HTERT RPE-1 (cell line): ENCODE data around the gene CSH2.
"Not testable (repeated sequence)": the region's sequence is repeated elsewhere in the genome, so short reads cannot be mapped to it uniquely, and the experiment has no call there.

ENCODE experiments used
- in situ Hi-C: fragments of 300-500 bp; cut with MboI; formaldehyde crosslinking; loops from 4 replicates; pipeline ENCODE4 v1.14.3; 2020; ENCODE audit warnings: low sequenced_read_pairs

Gene CSH2

GRCh38 chr17:63896524-63897354 is 23.3 kb upstream of the CSH2 start, which contains the start of gene CSH1:
Gene CSH1, minus strand, starts transcription at chr17:63896574. Its CDS starts 63 bp downstream, at chr17:63896511.
- in situ Hi-C loops = not testable (repeated sequence)

GRCh38 chr17:63894821-63895220 is 21.3 kb upstream of the CSH2 start:
- in situ Hi-C loops = not testable (repeated sequence)

GRCh38 chr17:63894021-63894420 is 20.5 kb upstream of the CSH2 start:
- in situ Hi-C loops = not testable (repeated sequence)

GRCh38 chr17:63892316-63893037 is 19.0 kb upstream of the CSH2 start:
- in situ Hi-C loops = not testable (repeated sequence)

GRCh38 chr17:63889026-63889848 is 15.8 kb upstream of the CSH2 start:
- in situ Hi-C loops = not testable (repeated sequence)

GRCh38 chr17:63885119-63885518 is 11.6 kb upstream of the CSH2 start:
- in situ Hi-C loops = not testable (repeated sequence)

- in situ Hi-C loops = not testable (repeated sequence)
Observed at GRCh38 chr17:63882626-63883126, 9.2 kb upstream of the CSH2 start.

- in situ Hi-C loops = no loop called here
Observed at GRCh38 chr17:63881935-63882601, 8.6 kb upstream of the CSH2 start, which contains the start of gene GH2. Gene GH2, minus strand, starts transcription at chr17:63881944. Its CDS starts 143 bp downstream, at chr17:63881801.

- in situ Hi-C loops = not testable (repeated sequence)
Observed at GRCh38 chr17:63881337-63881736, 7.9 kb upstream of the CSH2 start.

GRCh38 chr17:63880706-63881105 is 7.2 kb upstream of the CSH2 start:
- in situ Hi-C loops = no loop called here

- in situ Hi-C loops = not testable (repeated sequence)
Observed at GRCh38 chr17:63878413-63878812, 4.9 kb upstream of the CSH2 start.

GRCh38 chr17:63874693-63875092 is 1.2 kb upstream of the CSH2 start:
- in situ Hi-C loops = not testable (repeated sequence)

GRCh38 chr17:63874061-63874626 is 667 bp upstream of the CSH2 start:
- in situ Hi-C loops = not testable (repeated sequence)

GRCh38 chr17:63871646-63872365 is 1.7 kb downstream of the CSH2 start:
- in situ Hi-C loops = not testable (repeated sequence)

- in situ Hi-C loops = not testable (repeated sequence)
Observed at GRCh38 chr17:63870292-63870665, 3.2 kb downstream of the CSH2 start.

GRCh38 chr17:63869491-63870291 is 3.8 kb downstream of the CSH2 start:
- in situ Hi-C loops = not testable (repeated sequence)

GRCh38 chr17:63866625-63867024 is 6.9 kb downstream of the CSH2 start:
- in situ Hi-C loops = not testable (repeated sequence)

- in situ Hi-C loops = no loop called here
Observed at GRCh38 chr17:63859257-63859656, 14.2 kb downstream of the CSH2 start.
